Measurements from ENCODE around the gene BABAM2. TPM values are rescaled to one million over a fixed set of nuclear protein-coding genes. Genes with fewer than 3 reads are reported as not detected.

BABAM2 gene
- total and polyA plus RNA-seq, 9 of the 15 experiments (the other 6 are each of a cell fraction or from before 2014, with no cell fraction given): 10.9 to 37.4 (median 25.6) TPM

- ATAC-seq: no peak
- intact Hi-C loops (cut with micrococcal nuclease): loop anchor here (5.0 kb wide), 1 partner anchor 125 kb away; the partner anchor contains the start of gene FOSL2
- in situ Hi-C loops (cut with MboI): no loop called here
- Histone ChIP-seq H3K9me3 (replicated peaks; ENCODE audit: control insufficient read depth, insufficient read depth, low read depth, low read length) (no peaks in the 10 kb centered on the region), H3K27ac (ENCODE audit: extremely low read depth, low read depth, low read length) (no peak overlapping the region), H2AFZ (ENCODE audit: low read depth, low read length) (no peak overlapping the region), H3K36me3 (ENCODE audit: control insufficient read depth, insufficient read depth, low read length) (no peaks in the 10 kb centered on the region), H4K20me1 (replicated peaks; ENCODE audit: control insufficient read depth, insufficient read depth, low read length) (0 out of 2 replicates have a peak, but pooled peaks cover 3% of the 10 kb centered on the region), H3K4me3 (no peak overlapping the region), H3K27me3 (ENCODE audit: control insufficient read depth in 2 of 2, insufficient read depth in 2 of 2, low read length in 2 of 2) (no peaks in the 10 kb centered on the region), H3K79me2 (ENCODE audit: control insufficient read depth, insufficient read depth, low read length) (no peaks in the 10 kb centered on the region), H3K4me1 (replicated peaks in 1 of 2; ENCODE audit: control insufficient read depth in 2 of 2, insufficient read depth in 2 of 2, low read length in 2 of 2) (peaks cover 0 to 11% of the 10 kb centered on the region in 2 experiments; a peak in 3 of 5 replicates), H3K9ac (ENCODE audit: insufficient read depth in 1 of 2, low read depth in 2 of 2, low read length in 2 of 2) (no peak overlapping the region), H3K9me1 (ENCODE audit: control insufficient read depth, insufficient read depth, low read length) (no peaks in the 10 kb centered on the region), H3K4me2 (ENCODE audit: insufficient read depth, low read length) (no peak overlapping the region)
- FAIRE-seq: no peak
- ChIA-PET CTCF (ENCODE audit: low intra/inter-chr PET ratio) (no interaction called here), POLR2A (no interaction called here)
- peak in 1 of 4 experiments; percentile 9 for DNase-seq (ENCODE audit: extremely low read depth in 1 of 4, low spot score in 3 of 4)
- WGBS (ENCODE audit: insufficient coverage, low coverage, missing lambda C conversion rate): 29% methylated on average over 1 of the region's 1 CpG
- no peak for TF ChIP-seq ZNF436 (CRISPR knock-in tag; IDR thresholded peaks at IDR 0.05)
- peak; percentile 16; the same call in 1 of the 2 replicates for TF ChIP-seq CBFA2T3 (IDR thresholded peaks at IDR 0.05)
- no TSS peak for BruUV-seq (replicated peaks)
These were observed 376.8 kb downstream of the BABAM2 start for GRCh38 chr2:28267282-28267681.

- H2AFZ ChIP-seq (ENCODE audit: low read depth, low read length): no peak overlapping the region
- no peak overlapping the region for H3K4me3 ChIP-seq
- H3K9ac ChIP-seq (ENCODE audit: insufficient read depth in 1 of 2, low read depth in 2 of 2, low read length in 2 of 2): no peak overlapping the region
- ATAC-seq (no peak), DNase-seq (ENCODE audit: extremely low read depth in 1 of 4, low spot score in 3 of 4) (no peak), FAIRE-seq (no peak)
- ChIA-PET CTCF (ENCODE audit: low intra/inter-chr PET ratio) (no interaction called here), POLR2A (no interaction called here)
- 36% methylated on average over 4 of the region's 4 CpGs for WGBS (ENCODE audit: insufficient coverage, low coverage, missing lambda C conversion rate)
- peaks cover 0 to 3% of the 10 kb centered on the region in 2 experiments; a peak in 1 of 5 replicates for H3K27me3 ChIP-seq (ENCODE audit: control insufficient read depth in 2 of 2, insufficient read depth in 2 of 2, low read length in 2 of 2)
- H3K9me1 ChIP-seq (ENCODE audit: control insufficient read depth, insufficient read depth, low read length): no peaks in the 10 kb centered on the region
- no peaks in the 10 kb centered on the region for H3K9me3 ChIP-seq (replicated peaks; ENCODE audit: control insufficient read depth, insufficient read depth, low read depth, low read length)
- no peaks in the 10 kb centered on the region for H3K36me3 ChIP-seq (ENCODE audit: control insufficient read depth, insufficient read depth, low read length)
- intact Hi-C loops (cut with micrococcal nuclease): loop anchor here (5.0 kb wide), 1 partner anchor 124 kb away; the partner anchor contains the start of gene FOSL2
- BruUV-seq (replicated peaks): no TSS peak
- in situ Hi-C loops (cut with MboI): no loop called here
- H4K20me1 ChIP-seq (replicated peaks; ENCODE audit: control insufficient read depth, insufficient read depth, low read length): 0 out of 2 replicates have a peak, but pooled peaks cover 3% of the 10 kb centered on the region
- TF ChIP-seq CEBPB (tag; IDR thresholded peaks at IDR 0.05) (0 out of 2 replicates have a peak, but pooled peaks have one; percentile 13), CEBPG (CRISPR knock-in tag; IDR thresholded peaks at IDR 0.05) (no peak), CEBPG (tag; conservative IDR thresholded peaks at IDR 0.05 in 1 of 2, IDR thresholded peaks at IDR 0.05 in 1 of 2) (peak; percentile 56 to 62), ZNF592 (IDR thresholded peaks at IDR 0.05) (no peak)
- TF ChIP-seq, protein P1, sequence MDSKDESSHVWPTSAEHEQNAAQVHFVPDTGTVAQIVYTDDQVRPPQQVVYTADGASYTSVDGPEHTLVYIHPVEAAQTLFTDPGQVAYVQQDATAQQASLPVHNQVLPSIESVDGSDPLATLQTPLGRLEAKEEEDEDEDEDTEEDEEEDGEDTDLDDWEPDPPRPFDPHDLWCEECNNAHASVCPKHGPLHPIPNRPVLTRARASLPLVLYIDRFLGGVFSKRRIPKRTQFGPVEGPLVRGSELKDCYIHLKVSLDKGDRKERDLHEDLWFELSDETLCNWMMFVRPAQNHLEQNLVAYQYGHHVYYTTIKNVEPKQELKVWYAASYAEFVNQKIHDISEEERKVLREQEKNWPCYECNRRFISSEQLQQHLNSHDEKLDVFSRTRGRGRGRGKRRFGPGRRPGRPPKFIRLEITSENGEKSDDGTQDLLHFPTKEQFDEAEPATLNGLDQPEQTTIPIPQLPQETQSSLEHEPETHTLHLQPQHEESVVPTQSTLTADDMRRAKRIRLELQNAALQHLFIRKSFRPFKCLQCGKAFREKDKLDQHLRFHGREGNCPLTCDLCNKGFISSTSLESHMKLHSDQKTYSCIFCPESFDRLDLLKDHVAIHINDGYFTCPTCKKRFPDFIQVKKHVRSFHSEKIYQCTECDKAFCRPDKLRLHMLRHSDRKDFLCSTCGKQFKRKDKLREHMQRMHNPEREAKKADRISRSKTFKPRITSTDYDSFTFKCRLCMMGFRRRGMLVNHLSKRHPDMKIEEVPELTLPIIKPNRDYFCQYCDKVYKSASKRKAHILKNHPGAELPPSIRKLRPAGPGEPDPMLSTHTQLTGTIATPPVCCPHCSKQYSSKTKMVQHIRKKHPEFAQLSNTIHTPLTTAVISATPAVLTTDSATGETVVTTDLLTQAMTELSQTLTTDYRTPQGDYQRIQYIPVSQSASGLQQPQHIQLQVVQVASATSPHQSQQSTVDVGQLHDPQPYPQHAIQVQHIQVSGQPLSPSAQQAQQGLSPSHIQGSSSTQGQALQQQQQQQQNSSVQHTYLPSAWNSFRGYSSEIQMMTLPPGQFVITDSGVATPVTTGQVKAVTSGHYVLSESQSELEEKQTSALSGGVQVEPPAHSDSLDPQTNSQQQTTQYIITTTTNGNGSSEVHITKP (IDR thresholded peaks at IDR 0.05; ENCODE audit: partially characterized antibody): peak; percentile 63
- H3K79me2 ChIP-seq (ENCODE audit: control insufficient read depth, insufficient read depth, low read length): no peaks in the 10 kb centered on the region
- H3K4me2 ChIP-seq (ENCODE audit: insufficient read depth, low read length): no peak overlapping the region
- no peak overlapping the region for H3K27ac ChIP-seq (ENCODE audit: extremely low read depth, low read depth, low read length)
- H3K4me1 ChIP-seq (replicated peaks in 1 of 2; ENCODE audit: control insufficient read depth in 2 of 2, insufficient read depth in 2 of 2, low read length in 2 of 2): peaks cover 0 to 11% of the 10 kb centered on the region in 2 experiments; a peak in 3 of 5 replicates
These were observed 377.9 kb downstream of the BABAM2 start for GRCh38 chr2:28268386-28268785.
